OCI-LY1 (cell line): Measurements from ENCODE around the gene NAPEPLD.

ENCODE experiments used
- EZH2 ChIP-seq: fragments of 200-600 bp; sonication (generic), shearing (Covaris generic); IDR thresholded peaks from 2 replicates; pipeline ENCODE4 v1.8.0; 2017; ENCODE audit warnings: borderline replicate concordance, mixed run types, mild to moderate bottlenecking, antibody characterized with exemption, low read length, moderate library complexity, mixed read lengths
- TF ChIP-seq, protein P1 (sequence below): fragments of 200-600 bp; sonication (generic), shearing (Covaris generic); IDR thresholded peaks from 2 replicates; pipeline ENCODE4 v1.5.1; 2017; ENCODE audit warnings: mild to moderate bottlenecking, antibody characterized with exemption, low read length, moderate library complexity, mixed read lengths

GRCh38 chr7:103143868-103144267 lies 5.0 kb downstream of the NAPEPLD start:
- TF ChIP-seq, protein P1, sequence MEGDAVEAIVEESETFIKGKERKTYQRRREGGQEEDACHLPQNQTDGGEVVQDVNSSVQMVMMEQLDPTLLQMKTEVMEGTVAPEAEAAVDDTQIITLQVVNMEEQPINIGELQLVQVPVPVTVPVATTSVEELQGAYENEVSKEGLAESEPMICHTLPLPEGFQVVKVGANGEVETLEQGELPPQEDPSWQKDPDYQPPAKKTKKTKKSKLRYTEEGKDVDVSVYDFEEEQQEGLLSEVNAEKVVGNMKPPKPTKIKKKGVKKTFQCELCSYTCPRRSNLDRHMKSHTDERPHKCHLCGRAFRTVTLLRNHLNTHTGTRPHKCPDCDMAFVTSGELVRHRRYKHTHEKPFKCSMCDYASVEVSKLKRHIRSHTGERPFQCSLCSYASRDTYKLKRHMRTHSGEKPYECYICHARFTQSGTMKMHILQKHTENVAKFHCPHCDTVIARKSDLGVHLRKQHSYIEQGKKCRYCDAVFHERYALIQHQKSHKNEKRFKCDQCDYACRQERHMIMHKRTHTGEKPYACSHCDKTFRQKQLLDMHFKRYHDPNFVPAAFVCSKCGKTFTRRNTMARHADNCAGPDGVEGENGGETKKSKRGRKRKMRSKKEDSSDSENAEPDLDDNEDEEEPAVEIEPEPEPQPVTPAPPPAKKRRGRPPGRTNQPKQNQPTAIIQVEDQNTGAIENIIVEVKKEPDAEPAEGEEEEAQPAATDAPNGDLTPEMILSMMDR, result no peak
- no peak for TF ChIP-seq EZH2
